Panc1 (cell line): ENCODE results near the gene ECHDC3. TPM values are rescaled to one million over a fixed set of nuclear protein-coding genes. Genes with fewer than 3 reads are reported as not detected.

Experiments
- ATAC-seq: fragments of 200-7000 bp; cut with Tn5 transposase; 2 replicates; pipeline ENCODE4 v1.9.1; 2020; ENCODE audit warnings: mild to moderate bottlenecking, moderate library complexity
- BruUV-seq: library from RNA; stranded (reverse); fragments of 400-500 nt; replicated peaks from 2 replicates; lab custom pipeline; 2021; lab: Mats Ljungman, UMichigan
- CTCF ChIA-PET: fragments of 300-600 bp; sonication (Branson Sonifier 250); formaldehyde crosslinking; loops from one replicate; lab custom pipeline; 2022; ENCODE audit warnings: antibody characterized with exemption; lab: Charles Lee
- POLR2A ChIA-PET: fragments of 300-600 bp; sonication (Branson Sonifier 250); formaldehyde crosslinking; loops from one replicate; lab custom pipeline; 2022; ENCODE audit warnings: antibody characterized with exemption; lab: Charles Lee
- DNase-seq: peaks from one replicate; pipeline ENCODE4 v3.0.0-alpha.2; 2010; ENCODE audit warnings: low read depth, low spot score
- H3K27ac ChIP-seq: 2 replicates; pipeline ENCODE4 v1.5.1; 2011; ENCODE audit warnings: mild to moderate bottlenecking, low read length, inconsistent platforms
- H3K27me3 ChIP-seq: fragments of 200-500 bp; sonication (Bioruptor generic); 2 replicates; pipeline ENCODE4 v1.6.0; 2014; ENCODE audit warnings: low read length, inconsistent platforms; ENCODE audit not compliant: control insufficient read depth, insufficient read depth
- H3K36me3 ChIP-seq: fragments of 200-500 bp; sonication (Bioruptor generic); 2 replicates; pipeline ENCODE4 v1.5.1; 2014; ENCODE audit warnings: inconsistent platforms, mild to moderate bottlenecking, low read length, moderate library complexity; ENCODE audit not compliant: control insufficient read depth, insufficient read depth
- H3K4me1 ChIP-seq: 2 replicates; pipeline ENCODE4 v1.5.1; 2011; ENCODE audit warnings: inconsistent platforms, mild to moderate bottlenecking, low read length, moderate library complexity; ENCODE audit not compliant: control insufficient read depth, insufficient read depth
- H3K4me3 ChIP-seq, 2 experiments: 2 replicates each; pipeline ENCODE4 v1.5.1; 2011 to 2012; ENCODE audit warnings: low read depth in 2 of 2, low read length in 2 of 2, mild to moderate bottlenecking in 2 of 2, inconsistent platforms in 1 of 2, moderate library complexity in 1 of 2
- H3K9me3 ChIP-seq: fragments of 200-500 bp; sonication (Bioruptor generic); 2 replicates; pipeline ENCODE4 v1.5.1; 2014; ENCODE audit warnings: low read depth, mild to moderate bottlenecking, inconsistent platforms, low read length, moderate library complexity; ENCODE audit not compliant: control insufficient read depth, insufficient read depth
- CTCF ChIP-seq: fragments of 450-650 bp; IDR thresholded peaks from 2 replicates; pipeline ENCODE4 v1.5.1; 2017; ENCODE audit warnings: mild to moderate bottlenecking
- POLR2AphosphoS5 ChIP-seq: IDR thresholded peaks from 2 replicates; pipeline ENCODE4 v1.6.1; 2012; ENCODE audit warnings: mild to moderate bottlenecking, low read depth, low read length, moderate library complexity
- REST ChIP-seq, 2 experiments: IDR thresholded peaks; 2 replicates each; pipeline ENCODE4 v1.6.1; 2011 to 2012; ENCODE audit warnings: low read depth in 2 of 2, control low read depth in 1 of 2, low read length in 1 of 2, mild to moderate bottlenecking in 1 of 2, moderate library complexity in 1 of 2; ENCODE audit not compliant: insufficient read depth in 1 of 2
- SIN3A ChIP-seq: IDR thresholded peaks from 2 replicates; pipeline ENCODE4 v1.6.1; 2012; ENCODE audit warnings: low read depth, mild to moderate bottlenecking, low read length, moderate library complexity, borderline replicate concordance; ENCODE audit not compliant: insufficient read depth
- TCF7L2 ChIP-seq: IDR thresholded peaks from 2 replicates; pipeline ENCODE4 v1.6.1; 2011; ENCODE audit warnings: mild to moderate bottlenecking, low read depth, low read length, inconsistent platforms
- in situ Hi-C: cut with HindIII; loops from 2 replicates; pipeline ENCODE4 v1.10.0; 2016; ENCODE audit warnings: low sequenced_read_pairs, low pct_unique_long_range_greater_than_20kb
- intact Hi-C: fragments of 100-400 bp; cut with micrococcal nuclease; formaldehyde crosslinking; loops from one replicate; pipeline ENCODE4 v1.10.0; 2022; ENCODE audit not compliant: unreplicated experiment
- total RNA-seq: library from RNA; stranded (reverse); gene quantifications from one replicate; pipeline ENCODE4 v1.2.1, GENCODE V29; 2021; ENCODE audit not compliant: unreplicated experiment

Gene ECHDC3
- total RNA-seq, 1 experiment from 2014 or later: 5.8 TPM

- TF ChIP-seq POLR2AphosphoS5 (no peak), REST (IDR thresholded peaks at IDR 0.05; ENCODE audit: insufficient read depth in 1 of 2, low read depth in 2 of 2, low read length in 1 of 2) (no peak), SIN3A (no peak), TCF7L2 (no peak), CTCF (no peak)
- no peak overlapping the region for H3K4me3 ChIP-seq
- no peak overlapping the region for H3K27ac ChIP-seq
- in situ Hi-C loops (no loop called here), intact Hi-C loops (no loop called here)
- no peaks in the 10 kb centered on the region for H3K36me3 ChIP-seq
- CTCF ChIA-PET: no interaction called here
- H3K27me3 ChIP-seq: peaks cover 2% of the 10 kb centered on the region; the same call in 1 of the 2 replicates
- ATAC-seq (no peak), DNase-seq (no peak)
- no peaks in the 10 kb centered on the region for H3K9me3 ChIP-seq
- no TSS peak for BruUV-seq
- H3K4me1 ChIP-seq: no peaks in the 10 kb centered on the region
- POLR2A ChIA-PET: no interaction called here
Measured at GRCh38 chr10:11810313-11810766, 68.2 kb downstream of the ECHDC3 start.

- in situ Hi-C loops (no loop called here), intact Hi-C loops (no loop called here)
- POLR2A ChIA-PET: no interaction called here
- no peaks in the 10 kb centered on the region for H3K4me1 ChIP-seq
- TF ChIP-seq SIN3A: no peak
- no peak overlapping the region for H3K27ac ChIP-seq
- no peak overlapping the region for H3K4me3 ChIP-seq
- no peaks in the 10 kb centered on the region for H3K9me3 ChIP-seq
- no peaks in the 10 kb centered on the region for H3K36me3 ChIP-seq
- BruUV-seq: no TSS peak
- H3K27me3 ChIP-seq: peaks cover 2% of the 10 kb centered on the region; the same call in 1 of the 2 replicates
- ATAC-seq: no peak
- CTCF ChIA-PET: no interaction called here
- DNase-seq: no peak
Measured at GRCh38 chr10:11810973-11811372, 68.8 kb downstream of the ECHDC3 start.

GRCh38 chr10:11813177-11813576 lies 71.0 kb downstream of the ECHDC3 start:
- ChIA-PET CTCF (no interaction called here), POLR2A (no interaction called here)

More at GRCh38 chr10:11813177-11813576, 71.0 kb downstream of the ECHDC3 start:
- H3K9me3 ChIP-seq: no peaks in the 10 kb centered on the region
- TF ChIP-seq REST (IDR thresholded peaks at IDR 0.05; ENCODE audit: insufficient read depth in 1 of 2, low read depth in 2 of 2, low read length in 1 of 2): no peak
- TF ChIP-seq TCF7L2: no peak
- TF ChIP-seq POLR2AphosphoS5: no peak
- TF ChIP-seq SIN3A: no peak
- TF ChIP-seq CTCF: no peak
- DNase-seq (no peak), ATAC-seq (no peak)
- in situ Hi-C loops: no loop called here
- no peaks in the 10 kb centered on the region for H3K4me1 ChIP-seq
- H3K4me3 ChIP-seq: no peak overlapping the region
- no TSS peak for BruUV-seq
- peaks cover 2% of the 10 kb centered on the region; the same call in 1 of the 2 replicates for H3K27me3 ChIP-seq
- intact Hi-C loops: no loop called here
- no peaks in the 10 kb centered on the region for H3K36me3 ChIP-seq
- no peak overlapping the region for H3K27ac ChIP-seq
